PFSK-1 (cell line): Measurements from ENCODE around the gene ITPR3.

Experiments used
- POLR2AphosphoS5 ChIP-seq: IDR thresholded peaks from 2 replicates; pipeline ENCODE4 v1.6.1; 2012; ENCODE audit warnings: low read depth, mild to moderate bottlenecking, control low read depth, low read length, moderate library complexity
- REST ChIP-seq, 2 experiments: IDR thresholded peaks; 2 replicates each; pipeline versions ENCODE4 v1.6.1 to v1.8.0; 2011 to 2012; ENCODE audit warnings: low read depth in 2 of 2, low read length in 2 of 2, control low read depth in 1 of 2, inconsistent platforms in 1 of 2, mild to moderate bottlenecking in 1 of 2, moderate library complexity in 1 of 2; ENCODE audit not compliant: insufficient read depth in 1 of 2
- TAF1 ChIP-seq: IDR thresholded peaks from 2 replicates; pipeline ENCODE4 v1.6.1; 2012; ENCODE audit warnings: low read length, control low read depth, borderline replicate concordance; ENCODE audit not compliant: insufficient read depth

GRCh38 chr6:33694977-33695376, 73.9 kb downstream of the ITPR3 start:
- TF ChIP-seq POLR2AphosphoS5 (no peak), TAF1 (no peak), REST (IDR thresholded peaks at IDR 0.05; ENCODE audit: insufficient read depth in 1 of 2, low read depth in 2 of 2, low read length in 2 of 2) (no peak)
